ENCODE measurements around the gene RPS6KA5.
"Not testable (repeated sequence)": the region's sequence is repeated elsewhere in the genome, so short reads cannot be mapped to it uniquely, and the experiment has no call there.

RPS6KA5 gene

GRCh38 chr14:90980636-90981035 is 79.8 kb downstream of the RPS6KA5 start:
- not testable (repeated sequence) for DNase-seq

GRCh38 chr14:90979515-90979914 is 80.9 kb downstream of the RPS6KA5 start:
- no peak for DNase-seq

GRCh38 chr14:90976101-90976500 is 84.3 kb downstream of the RPS6KA5 start:
- no peak for DNase-seq

- DNase-seq, result no peak
Observed at GRCh38 chr14:90971687-90972086, 88.8 kb downstream of the RPS6KA5 start.

- no peak for DNase-seq
Observed at GRCh38 chr14:90970167-90970600, 90.3 kb downstream of the RPS6KA5 start.

- DNase-seq, result no peak
Observed at GRCh38 chr14:90969531-90970166, 90.8 kb downstream of the RPS6KA5 start.

- DNase-seq, result no peak
Observed at GRCh38 chr14:90968025-90968424, 92.4 kb downstream of the RPS6KA5 start.

- DNase-seq, result no peak
Observed at GRCh38 chr14:90966493-90966892, 93.9 kb downstream of the RPS6KA5 start.

- no peak for DNase-seq
Observed at GRCh38 chr14:90965765-90966164, 94.7 kb downstream of the RPS6KA5 start.

- DNase-seq, result no peak
Observed at GRCh38 chr14:90963343-90963742, 97.1 kb downstream of the RPS6KA5 start.

- DNase-seq, result no peak
Observed at GRCh38 chr14:90962505-90963109, 97.8 kb downstream of the RPS6KA5 start.

- DNase-seq, result no peak
Observed at GRCh38 chr14:90960818-90961217, 99.6 kb downstream of the RPS6KA5 start.

- no peak for DNase-seq
Observed at GRCh38 chr14:90959344-90959743, 101.1 kb downstream of the RPS6KA5 start.

- DNase-seq, result no peak
Observed at GRCh38 chr14:90956273-90956672, 104.2 kb downstream of the RPS6KA5 start.

- DNase-seq, result not testable (repeated sequence)
Observed at GRCh38 chr14:90953643-90954042, 106.8 kb downstream of the RPS6KA5 start.

- DNase-seq, result no peak
Observed at GRCh38 chr14:90943367-90943766, 117.1 kb downstream of the RPS6KA5 start.

- no peak for DNase-seq
Observed at GRCh38 chr14:90942511-90942910, 117.9 kb downstream of the RPS6KA5 start.

- no peak for DNase-seq
Observed at GRCh38 chr14:90941706-90942105, 118.7 kb downstream of the RPS6KA5 start.

GRCh38 chr14:90940318-90940962 is 120.0 kb downstream of the RPS6KA5 start:
- no peak for DNase-seq

GRCh38 chr14:90939252-90939795 is 121.1 kb downstream of the RPS6KA5 start:
- not testable (repeated sequence) for DNase-seq

- DNase-seq, result no peak
Observed at GRCh38 chr14:90938615-90939014, 121.8 kb downstream of the RPS6KA5 start.

GRCh38 chr14:90936757-90937440 is 123.5 kb downstream of the RPS6KA5 start:
- no peak for DNase-seq

- DNase-seq, result no peak
Observed at GRCh38 chr14:90924621-90925340, 135.7 kb downstream of the RPS6KA5 start.
